HG02885 (cell line): ENCODE data around the gene TCEA2.

Experiments
- ATAC-seq: cut with Tn5 transposase; IDR thresholded peaks from one replicate; pipeline ENCODE4 v1.9.1; 2021; ENCODE audit warnings: mild to moderate bottlenecking; ENCODE audit not compliant: unreplicated experiment, poor library complexity

TCEA2 gene

GRCh38 chr20:64090165-64090564, 27.2 kb downstream of the TCEA2 start:
- ATAC-seq = no peak

GRCh38 chr20:64091340-64091739, 28.3 kb downstream of the TCEA2 start:
- ATAC-seq = no peak

GRCh38 chr20:64091770-64092169, 28.8 kb downstream of the TCEA2 start:
- ATAC-seq = no peak

- ATAC-seq = no peak
These were observed 29.4 kb downstream of the TCEA2 start for GRCh38 chr20:64092258-64093012.

GRCh38 chr20:64093013-64093503, 30.1 kb downstream of the TCEA2 start:
- ATAC-seq = no peak

GRCh38 chr20:64095455-64095854, 32.5 kb downstream of the TCEA2 start:
- no peak for ATAC-seq

GRCh38 chr20:64095927-64096326, 32.9 kb downstream of the TCEA2 start:
- ATAC-seq = no peak

GRCh38 chr20:64096535-64096934, 33.5 kb downstream of the TCEA2 start:
- no peak for ATAC-seq

GRCh38 chr20:64098471-64099013, 35.5 kb downstream of the TCEA2 start:
- no peak for ATAC-seq

GRCh38 chr20:64099086-64099786, 36.2 kb downstream of the TCEA2 start:
- no peak for ATAC-seq

- ATAC-seq = no peak
These were observed 37.0 kb downstream of the TCEA2 start for GRCh38 chr20:64099880-64100565.

GRCh38 chr20:64100566-64100888, 37.5 kb downstream of the TCEA2 start:
- no peak for ATAC-seq

- ATAC-seq = no peak
These were observed 38.1 kb downstream of the TCEA2 start for GRCh38 chr20:64100946-64101688.

- ATAC-seq = no peak
These were observed 39.0 kb downstream of the TCEA2 start for GRCh38 chr20:64101731-64102621.

- no peak for ATAC-seq
These were observed 39.8 kb downstream of the TCEA2 start for GRCh38 chr20:64102647-64103354.

GRCh38 chr20:64103871-64104666, 41.1 kb downstream of the TCEA2 start:
- no peak for ATAC-seq

GRCh38 chr20:64104667-64105451, 41.9 kb downstream of the TCEA2 start:
- ATAC-seq = no peak
